ENCODE data around the gene ZC2HC1C.
"Not testable (repeated sequence)": the region's sequence is repeated elsewhere in the genome, so short reads cannot be mapped to it uniquely, and the experiment has no call there.

Gene ZC2HC1C

DNA sequence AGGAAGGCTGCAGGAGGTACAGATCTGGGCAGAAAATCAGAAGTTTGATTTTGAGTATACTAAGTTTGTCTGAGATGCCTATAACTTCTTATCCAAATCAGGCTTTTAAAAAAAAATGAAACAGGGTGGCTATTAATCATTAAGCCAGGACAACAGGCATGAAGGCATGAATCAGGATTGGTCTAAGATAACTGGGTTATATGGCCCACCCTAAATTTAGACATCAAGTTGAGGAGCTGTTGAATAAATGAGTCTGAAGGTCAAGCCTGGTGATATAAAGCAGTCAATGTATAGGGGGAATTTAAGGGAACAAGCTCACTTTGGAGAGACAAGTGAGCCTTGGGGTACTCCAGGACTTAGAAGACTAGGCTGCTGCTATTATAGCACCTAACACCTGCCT lies 28.8 kb downstream of the ZC2HC1C start:
- no peak for DNase-seq

DNA sequence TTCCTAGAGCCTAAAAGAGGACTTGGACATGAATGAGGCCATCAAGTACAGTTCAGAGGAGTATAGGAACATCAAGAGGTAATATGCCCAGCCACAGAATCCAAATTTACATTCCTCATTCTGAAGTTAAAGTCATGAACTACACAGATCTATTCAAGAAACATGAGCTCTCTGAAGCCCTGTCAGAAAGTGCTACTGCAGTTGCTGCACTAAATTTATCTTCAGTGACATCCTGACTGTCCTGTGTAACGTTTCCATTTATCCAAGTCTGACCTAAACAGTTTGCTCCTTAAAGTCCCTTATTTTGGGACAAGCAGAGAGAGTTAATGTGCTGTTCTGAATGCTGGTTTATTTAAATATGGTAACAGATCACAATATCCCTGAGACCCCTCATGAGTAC lies 29.2 kb downstream of the ZC2HC1C start:
- no peak for DNase-seq

DNA sequence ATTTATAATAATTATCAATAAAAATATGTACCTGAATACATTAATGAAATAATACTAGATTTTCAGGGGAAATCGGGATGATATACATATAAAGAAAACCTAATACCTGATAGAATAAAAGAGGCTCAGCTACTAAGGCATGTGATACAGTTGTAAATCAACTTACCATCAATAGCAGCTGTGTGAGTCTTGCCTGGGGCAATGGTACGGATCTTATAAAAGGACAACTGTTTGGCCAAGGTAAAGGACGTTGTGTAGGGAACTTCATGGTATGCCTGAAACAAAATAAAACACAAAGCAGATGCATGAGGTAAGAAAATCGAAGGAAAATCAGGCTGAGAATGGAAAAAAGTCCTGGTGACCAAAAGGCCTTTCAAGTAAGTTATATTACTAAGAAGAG lies 32.0 kb downstream of the ZC2HC1C start:
- DNase-seq: no peak

DNA sequence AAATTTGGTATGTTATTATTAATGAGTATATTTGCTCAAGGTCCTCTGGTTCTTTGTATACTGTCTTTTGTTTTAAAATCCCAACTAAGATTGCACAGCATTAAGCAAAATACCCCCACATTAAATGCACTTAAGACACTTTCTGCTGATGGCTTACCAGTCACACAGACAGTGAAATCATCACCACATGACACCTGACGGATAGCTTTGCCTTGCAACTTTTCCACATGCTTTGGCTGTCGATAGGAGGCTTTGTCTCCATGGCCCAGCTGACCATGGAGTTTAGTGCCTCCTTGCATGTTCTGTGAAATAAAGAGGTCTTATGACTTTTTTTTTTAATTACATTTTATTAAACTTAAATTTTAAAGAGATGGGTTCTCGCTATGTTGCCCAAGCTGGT lies 37.7 kb downstream of the ZC2HC1C start:
- DNase-seq: no peak

DNA sequence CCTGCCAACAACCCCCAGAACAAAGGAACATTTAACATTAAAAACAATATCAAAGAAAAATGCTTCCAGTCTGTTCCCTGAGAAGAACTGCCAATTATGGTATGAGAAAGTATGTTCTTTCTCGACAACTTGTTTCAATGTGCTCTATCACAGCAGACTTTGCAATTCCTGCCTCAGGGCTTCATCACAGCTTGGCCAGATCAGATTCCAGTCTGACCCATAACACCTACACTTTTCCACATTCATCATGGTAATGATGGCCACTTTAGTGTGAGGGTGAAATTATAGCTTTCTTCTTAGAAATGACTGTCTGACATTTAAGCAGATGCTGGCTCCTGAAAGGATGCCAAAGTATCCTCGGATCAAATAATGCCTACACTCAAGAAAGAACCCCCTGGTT lies 40.4 kb downstream of the ZC2HC1C start:
- no peak for DNase-seq

DNA sequence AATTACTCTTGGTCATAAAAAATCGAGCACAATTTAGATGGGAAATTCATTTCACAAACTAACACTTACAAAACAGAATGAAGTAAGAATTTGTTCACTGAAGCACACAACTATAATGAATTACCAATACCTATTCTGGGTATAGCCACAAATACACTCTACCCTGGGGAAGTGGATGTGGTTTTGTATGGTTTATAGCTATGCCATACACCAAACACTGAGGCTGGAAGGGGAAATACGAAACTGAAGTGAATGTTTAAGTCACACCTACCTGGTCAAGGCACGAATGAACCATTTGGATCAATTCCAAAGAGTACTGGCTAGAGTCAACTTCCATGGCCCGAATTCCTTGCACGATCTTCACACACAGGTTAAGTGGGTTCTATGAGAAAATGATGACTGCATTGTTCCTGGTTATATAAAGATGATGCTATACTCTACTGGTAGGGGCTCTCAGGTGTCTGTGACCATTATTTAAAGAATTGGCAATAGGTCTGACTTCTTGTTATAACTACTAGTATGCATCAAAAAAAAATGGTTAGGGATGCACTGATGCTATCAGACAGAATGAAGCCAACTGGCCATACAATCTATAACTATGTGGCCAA lies 44.6 kb downstream of the ZC2HC1C start:
- DNase-seq: no peak

DNA sequence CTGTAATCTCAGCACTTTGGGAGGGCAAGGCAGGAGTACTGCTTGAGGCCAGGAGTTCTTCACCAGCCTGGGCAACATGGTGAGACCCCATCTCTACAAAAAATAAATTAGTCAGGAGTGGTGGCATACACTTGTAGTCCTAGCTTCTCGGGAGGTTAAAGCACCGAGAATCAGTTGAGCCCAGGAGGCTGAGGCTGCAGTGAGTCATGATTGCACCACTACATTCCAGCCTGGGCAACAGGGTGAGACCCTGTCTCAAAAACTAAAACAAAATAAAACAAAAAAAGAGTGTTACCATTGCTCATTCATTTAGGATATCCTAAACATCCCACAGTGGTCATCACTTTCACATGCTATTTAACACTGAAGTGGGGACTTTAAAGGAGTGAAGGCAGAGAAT lies 49.6 kb downstream of the ZC2HC1C start:
- DNase-seq: no peak

DNA sequence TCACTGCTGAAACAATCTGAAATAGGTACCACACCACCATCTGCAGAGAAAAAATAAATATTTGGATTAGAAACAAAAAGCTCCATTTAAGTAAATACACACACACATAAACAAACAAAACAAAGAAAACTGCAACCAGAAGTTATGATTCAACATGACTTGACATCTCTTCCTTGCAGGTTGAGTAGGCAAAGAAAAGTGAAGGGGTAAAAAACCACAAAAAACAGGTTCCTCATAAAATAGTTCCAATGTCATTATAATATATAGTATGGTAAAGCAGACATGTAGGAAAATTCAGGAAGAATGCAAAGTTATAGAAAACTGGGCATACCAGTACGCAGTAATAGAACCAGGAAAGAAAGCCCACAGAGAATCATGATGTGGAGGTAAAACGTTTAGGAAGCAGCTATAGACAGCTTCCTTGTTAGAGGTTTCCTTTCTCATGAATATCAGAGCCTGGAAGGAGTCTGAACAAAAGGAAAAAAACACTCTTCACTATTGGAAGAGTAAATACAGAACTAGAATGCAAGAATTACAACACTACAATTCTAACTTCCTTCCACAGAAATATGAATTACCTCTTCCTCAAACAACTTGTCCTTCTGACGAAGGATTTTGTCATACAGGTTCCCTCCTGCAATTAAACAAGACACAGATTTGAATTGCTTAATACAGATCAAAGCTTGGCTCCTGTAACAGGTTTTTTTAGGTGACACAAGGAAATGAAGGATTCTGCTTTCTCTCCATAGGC lies 51.3 kb downstream of the ZC2HC1C start:
- no peak for DNase-seq

DNA sequence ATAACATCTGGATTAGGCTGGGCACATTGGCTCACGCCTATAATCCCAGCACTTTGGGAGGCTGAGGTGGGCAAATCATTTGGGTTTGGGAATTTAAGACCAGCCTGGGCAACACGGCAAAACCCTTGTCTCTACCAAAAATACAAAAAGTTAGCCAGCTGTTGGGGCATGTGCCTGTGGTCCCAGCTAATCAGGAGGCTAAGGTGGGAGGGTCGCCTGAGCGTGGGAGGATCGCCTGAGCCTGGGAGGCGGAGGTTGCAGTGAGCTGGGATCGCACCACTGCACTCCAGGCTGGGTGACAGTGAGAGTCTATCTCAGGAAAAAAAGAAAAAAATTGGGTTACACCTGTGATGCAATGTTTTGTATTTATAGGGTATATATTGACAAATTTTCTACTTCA lies 52.1 kb downstream of the ZC2HC1C start:
- no peak for DNase-seq

DNA sequence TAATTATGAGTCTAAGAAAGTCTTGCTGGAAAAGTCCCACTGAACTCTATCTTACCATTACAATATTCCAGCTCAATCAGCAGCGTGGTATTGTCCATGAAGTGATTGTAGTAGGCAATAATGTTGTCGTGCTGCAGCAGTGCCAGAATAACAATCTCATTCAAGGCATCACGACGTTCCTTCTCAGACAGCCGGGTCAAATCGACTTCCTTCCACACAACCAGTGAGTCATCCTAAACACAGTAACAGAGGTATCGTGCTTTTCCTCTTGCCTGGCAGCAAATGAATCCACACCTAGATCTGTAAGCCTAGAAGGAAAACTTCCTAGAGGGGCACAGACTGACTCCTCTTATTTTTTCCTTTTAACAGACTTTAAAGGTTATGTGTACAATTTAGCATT lies 54.5 kb downstream of the ZC2HC1C start:
- DNase-seq: no peak

DNA sequence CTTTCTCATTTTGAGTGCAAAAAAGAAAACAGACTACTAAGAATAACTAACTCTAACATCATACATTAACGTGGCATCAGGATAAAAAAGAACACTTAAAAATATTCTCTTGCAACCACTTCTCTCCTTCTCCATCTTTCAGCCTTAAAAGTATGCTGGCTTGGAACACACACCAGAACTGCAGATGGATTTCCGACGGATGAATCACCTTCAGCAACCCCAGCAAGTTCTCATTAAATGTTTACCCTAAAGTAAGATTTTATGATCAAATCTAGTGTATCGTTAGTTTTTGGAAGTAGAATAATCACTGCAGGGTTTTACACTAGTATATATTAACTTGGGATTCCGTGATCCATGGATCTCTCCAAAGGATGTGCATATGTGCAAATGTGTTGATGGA lies 56.2 kb downstream of the ZC2HC1C start:
- no peak for DNase-seq

DNA sequence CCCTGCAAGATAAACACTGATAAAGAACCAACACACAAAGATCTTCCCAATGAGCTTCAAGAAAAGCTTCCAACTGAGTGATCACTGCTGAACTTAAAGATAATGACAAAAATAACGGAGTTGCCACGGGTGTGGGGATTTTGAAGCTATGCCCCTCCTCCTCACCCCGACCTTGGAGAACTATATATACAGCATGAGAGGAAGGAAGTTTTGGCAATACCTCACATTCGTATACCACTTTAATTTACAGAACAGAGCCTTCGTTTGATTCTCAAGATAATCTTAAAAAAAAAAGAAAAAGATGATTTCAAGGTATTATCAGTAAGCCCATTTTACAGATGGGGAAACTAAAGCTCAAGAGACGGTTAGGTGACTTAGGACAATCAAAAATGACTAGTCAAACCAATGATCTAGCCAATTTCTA lies 56.7 kb downstream of the ZC2HC1C start:
- DNase-seq: no peak

DNA sequence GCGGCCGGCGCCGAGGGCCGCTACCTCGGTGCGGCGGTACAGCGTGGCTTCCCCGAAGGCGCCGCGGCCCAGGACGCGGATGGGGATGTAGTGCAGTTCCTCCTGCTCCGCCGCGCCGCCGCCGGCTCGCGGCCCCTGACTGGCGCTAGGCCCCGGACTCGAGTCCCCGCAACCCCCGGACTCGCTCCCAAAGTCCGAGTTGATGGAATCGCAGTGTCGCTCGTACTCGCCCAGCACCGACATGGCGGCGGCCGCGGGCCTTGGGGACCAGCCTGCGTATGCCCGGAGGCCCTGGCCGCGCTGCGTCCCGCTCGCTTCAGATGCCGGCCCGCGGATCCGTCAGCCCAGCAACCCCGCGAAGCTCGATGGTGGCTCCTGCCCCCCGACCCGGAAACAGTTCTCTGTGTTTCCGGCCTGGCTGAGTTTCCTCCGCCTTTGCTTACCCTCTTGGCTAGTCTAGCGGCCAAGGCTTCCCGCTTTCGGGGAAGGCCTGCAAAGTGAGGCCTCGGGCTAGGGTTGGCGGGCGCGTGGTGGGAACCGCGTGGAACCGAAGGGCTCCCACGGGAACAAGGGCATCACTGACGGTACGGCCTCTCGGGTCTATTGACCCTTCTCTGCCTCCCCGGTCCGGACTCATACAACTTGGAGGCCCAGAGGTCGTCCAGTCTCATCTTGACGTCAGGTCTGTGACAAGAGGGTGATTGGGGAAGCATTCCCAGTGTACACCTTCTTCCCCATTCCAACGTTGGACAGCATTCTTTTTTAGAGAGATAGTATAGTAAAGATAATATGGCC lies 57.4 kb downstream of the ZC2HC1C start, which contains the start of gene NEK9:
Gene NEK9, minus strand, starts transcription at position 370 of the 795 bp plus-strand sequence. Its CDS starts 127 bp downstream, at position 243.
- DNase-seq: peak; percentile 66

DNA sequence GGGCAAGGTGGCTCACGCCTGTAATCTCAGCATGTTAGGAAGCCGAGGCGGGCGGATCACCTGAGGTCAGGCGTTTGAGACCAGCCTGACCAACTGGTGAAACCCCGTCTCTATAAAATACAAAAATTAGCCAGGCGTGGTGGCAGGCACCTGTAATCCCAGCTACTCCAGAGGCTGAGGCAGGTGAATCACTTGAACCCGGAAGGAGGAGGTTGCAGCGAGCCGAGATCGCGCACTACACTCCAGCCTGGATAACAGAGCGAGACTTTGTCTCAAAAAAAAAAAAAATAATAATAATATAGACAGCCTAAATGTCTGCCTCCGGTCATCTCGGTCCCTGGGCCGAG lies 58.0 kb downstream of the ZC2HC1C start:
- DNase-seq: not testable (repeated sequence)

DNA sequence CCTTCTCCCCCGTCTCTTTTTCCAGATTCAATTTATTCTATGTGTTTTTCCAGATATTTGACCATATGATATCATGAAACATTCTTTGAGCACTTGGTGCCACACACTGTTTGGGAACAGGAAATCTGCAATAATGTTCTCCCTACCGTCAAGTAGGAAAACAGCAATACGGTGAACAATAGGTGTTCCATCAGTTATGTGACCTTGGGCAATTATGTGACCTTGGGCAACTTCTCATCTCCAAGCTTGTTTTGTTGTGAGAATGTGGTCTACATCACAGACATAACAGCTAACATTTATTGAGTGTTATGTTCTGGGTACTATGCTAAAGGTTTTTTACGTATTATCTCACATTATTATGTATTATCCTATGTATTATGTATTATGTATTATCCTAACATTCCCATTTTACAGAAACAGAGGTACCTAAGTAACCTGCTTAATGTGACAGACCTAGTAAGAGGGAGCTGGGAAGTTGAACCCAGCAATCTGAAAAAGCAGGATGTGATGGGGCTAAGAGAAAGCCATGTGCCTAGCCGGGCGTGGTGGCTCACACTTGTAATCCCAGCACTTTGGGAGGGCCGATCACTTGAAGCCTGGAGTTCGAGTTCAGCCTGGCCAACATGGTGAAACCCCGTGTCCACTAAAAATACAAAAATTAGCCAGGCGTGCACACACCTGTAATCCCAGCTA lies 58.6 kb downstream of the ZC2HC1C start:
- DNase-seq: no peak

DNA sequence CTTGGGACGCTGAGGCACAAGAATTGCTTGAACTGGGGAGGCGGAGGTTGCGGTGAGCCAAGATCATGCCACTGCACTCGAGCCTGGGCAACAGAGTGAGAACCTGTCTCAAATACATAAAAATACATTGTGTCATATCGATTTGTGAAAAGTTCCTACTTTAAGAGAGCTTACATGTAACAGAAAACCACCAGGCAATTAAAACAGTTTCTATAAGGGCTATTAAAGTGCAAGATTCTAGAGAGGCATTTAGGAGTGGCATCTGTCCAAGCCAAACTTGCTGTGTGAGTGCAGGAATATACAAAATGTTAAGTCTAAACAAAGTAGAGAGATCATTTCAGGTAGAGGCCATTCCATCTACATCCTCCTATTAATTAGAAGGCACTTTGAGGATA lies 59.2 kb downstream of the ZC2HC1C start:
- no peak for DNase-seq
